ENCODE measurements around the gene EIF2B2. TPM values are rescaled to one million over a fixed set of nuclear protein-coding genes. Genes with fewer than 3 reads are reported as not detected.

EIF2B2 gene
- total RNA-seq, 4 donors from 2014 or later: 27.3 to 41.9 (median 35.5) TPM

GRCh38 chr14:75051556-75051899 is 48.8 kb downstream of the EIF2B2 start:
- intact Hi-C loops (cut with DNase I; ENCODE audit: low total_unique reads): no loop called here
- H3K27me3 ChIP-seq: no peaks in the 10 kb centered on the region
- TF ChIP-seq, protein P1, sequence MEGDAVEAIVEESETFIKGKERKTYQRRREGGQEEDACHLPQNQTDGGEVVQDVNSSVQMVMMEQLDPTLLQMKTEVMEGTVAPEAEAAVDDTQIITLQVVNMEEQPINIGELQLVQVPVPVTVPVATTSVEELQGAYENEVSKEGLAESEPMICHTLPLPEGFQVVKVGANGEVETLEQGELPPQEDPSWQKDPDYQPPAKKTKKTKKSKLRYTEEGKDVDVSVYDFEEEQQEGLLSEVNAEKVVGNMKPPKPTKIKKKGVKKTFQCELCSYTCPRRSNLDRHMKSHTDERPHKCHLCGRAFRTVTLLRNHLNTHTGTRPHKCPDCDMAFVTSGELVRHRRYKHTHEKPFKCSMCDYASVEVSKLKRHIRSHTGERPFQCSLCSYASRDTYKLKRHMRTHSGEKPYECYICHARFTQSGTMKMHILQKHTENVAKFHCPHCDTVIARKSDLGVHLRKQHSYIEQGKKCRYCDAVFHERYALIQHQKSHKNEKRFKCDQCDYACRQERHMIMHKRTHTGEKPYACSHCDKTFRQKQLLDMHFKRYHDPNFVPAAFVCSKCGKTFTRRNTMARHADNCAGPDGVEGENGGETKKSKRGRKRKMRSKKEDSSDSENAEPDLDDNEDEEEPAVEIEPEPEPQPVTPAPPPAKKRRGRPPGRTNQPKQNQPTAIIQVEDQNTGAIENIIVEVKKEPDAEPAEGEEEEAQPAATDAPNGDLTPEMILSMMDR (IDR thresholded peaks at IDR 0.05): no peak
- TF ChIP-seq POLR2A (IDR thresholded peaks at IDR 0.05): no peak
- peak overlapping the region; percentile 47 to 77 for H3K4me3 ChIP-seq
- peak overlapping the region; percentile 85 to 86 for H3K27ac ChIP-seq
- no peak for DNase-seq
- no peaks in the 10 kb centered on the region for H3K9me3 ChIP-seq
- H3K36me3 ChIP-seq: no peaks in the 10 kb centered on the region
- no peaks in the 10 kb centered on the region for H3K4me1 ChIP-seq

DNA sequence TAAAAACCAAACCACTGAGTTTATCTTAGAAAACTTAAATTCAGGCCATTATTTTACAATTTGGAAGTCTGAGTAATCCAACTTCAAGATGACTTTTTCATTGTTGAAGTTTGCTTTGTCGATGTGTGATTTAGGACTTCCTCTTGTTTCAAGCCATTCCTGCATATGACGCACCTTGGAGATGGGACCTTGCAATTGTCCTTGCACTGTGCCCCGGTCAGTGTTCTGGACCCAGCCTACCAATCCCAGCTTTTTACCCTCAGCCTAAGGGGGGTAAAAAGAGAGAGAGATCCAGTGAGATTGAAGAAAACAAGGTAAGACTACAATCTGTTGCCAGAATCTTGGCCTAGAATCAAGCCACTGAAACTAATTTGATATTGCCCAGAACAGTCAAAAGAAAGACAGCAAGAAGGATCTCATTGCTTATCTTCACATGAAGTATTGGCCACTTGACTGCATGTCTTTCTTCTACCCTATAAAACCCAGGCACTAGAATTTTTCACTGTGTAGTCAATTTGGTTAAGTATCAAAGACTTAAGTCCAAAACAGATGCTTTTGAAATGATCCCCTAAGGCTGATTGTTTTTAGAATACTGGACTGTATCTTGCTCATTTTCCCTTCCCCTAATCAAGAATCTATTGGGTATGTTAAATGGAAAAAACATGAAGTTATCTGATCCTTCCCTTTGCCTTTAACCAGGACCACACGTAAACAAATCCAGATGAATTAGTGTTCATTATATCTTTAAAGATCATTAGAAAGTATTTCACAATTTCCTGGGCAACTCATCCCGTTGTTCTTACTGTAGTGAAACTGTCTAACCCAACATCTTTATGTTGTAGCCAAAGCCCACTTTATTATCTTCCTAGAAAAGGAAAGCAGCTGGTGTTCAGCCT is 50.9 kb downstream of the EIF2B2 start:
- H3K36me3 ChIP-seq: no peaks in the 10 kb centered on the region
- peak overlapping the region in 1 of 2 donors; percentile 19 for H3K27ac ChIP-seq

DNA sequence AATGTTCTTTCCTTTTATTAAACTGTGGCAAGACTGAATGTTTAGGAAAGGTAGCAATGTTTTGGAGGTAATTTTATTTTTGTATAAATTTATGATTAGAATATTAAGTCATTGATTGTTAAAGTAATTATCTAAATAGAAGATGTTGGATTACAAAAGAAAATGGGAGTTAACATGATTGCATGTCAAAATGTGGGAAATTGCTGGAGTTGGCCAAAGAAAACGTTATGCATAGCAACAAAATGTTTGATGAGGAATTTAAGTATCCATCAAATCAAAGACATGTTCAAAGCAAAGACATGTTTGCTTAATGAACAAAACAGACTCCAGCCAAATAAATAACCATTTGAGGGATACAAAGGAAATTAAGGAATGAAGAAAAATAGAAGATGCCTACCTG is 51.7 kb downstream of the EIF2B2 start:
- intact Hi-C loops (cut with DNase I; ENCODE audit: low total_unique reads): no loop called here
- no peaks in the 10 kb centered on the region for H3K27me3 ChIP-seq

More for the DNA sequence above, 50.9 kb downstream of the EIF2B2 start:
- no peaks in the 10 kb centered on the region for H3K9me3 ChIP-seq
- H3K4me1 ChIP-seq: no peaks in the 10 kb centered on the region
- intact Hi-C loops (cut with DNase I; ENCODE audit: low total_unique reads): no loop called here
- H3K27me3 ChIP-seq: no peaks in the 10 kb centered on the region
- no peak for TF ChIP-seq POLR2A (IDR thresholded peaks at IDR 0.05)
- TF ChIP-seq, protein P1 (IDR thresholded peaks at IDR 0.05): no peak
- DNase-seq: no peak
- no peak overlapping the region for H3K4me3 ChIP-seq

GRCh38 chr14:75059642-75060041 is 56.9 kb downstream of the EIF2B2 start:
- Histone ChIP-seq H3K27me3 (no peaks in the 10 kb centered on the region), H3K4me3 (no peak overlapping the region), H3K9me3 (no peaks in the 10 kb centered on the region), H3K27ac (no peak overlapping the region), H3K4me1 (peaks cover 0 to 4% of the 10 kb centered on the region in 2 donors), H3K36me3 (no peaks in the 10 kb centered on the region)
- intact Hi-C loops (cut with DNase I; ENCODE audit: low total_unique reads): no loop called here
- TF ChIP-seq, protein P1 (IDR thresholded peaks at IDR 0.05): no peak
- TF ChIP-seq POLR2A (IDR thresholded peaks at IDR 0.05): no peak
- DNase-seq: no peak

More for the DNA sequence above, 51.7 kb downstream of the EIF2B2 start:
- Histone ChIP-seq H3K4me3 (no peak overlapping the region), H3K27ac (no peak overlapping the region), H3K36me3 (no peaks in the 10 kb centered on the region), H3K9me3 (no peaks in the 10 kb centered on the region), H3K4me1 (no peaks in the 10 kb centered on the region)
- no peak for TF ChIP-seq POLR2A (IDR thresholded peaks at IDR 0.05)
- TF ChIP-seq, protein P1 (IDR thresholded peaks at IDR 0.05): no peak
- DNase-seq: no peak

DNA sequence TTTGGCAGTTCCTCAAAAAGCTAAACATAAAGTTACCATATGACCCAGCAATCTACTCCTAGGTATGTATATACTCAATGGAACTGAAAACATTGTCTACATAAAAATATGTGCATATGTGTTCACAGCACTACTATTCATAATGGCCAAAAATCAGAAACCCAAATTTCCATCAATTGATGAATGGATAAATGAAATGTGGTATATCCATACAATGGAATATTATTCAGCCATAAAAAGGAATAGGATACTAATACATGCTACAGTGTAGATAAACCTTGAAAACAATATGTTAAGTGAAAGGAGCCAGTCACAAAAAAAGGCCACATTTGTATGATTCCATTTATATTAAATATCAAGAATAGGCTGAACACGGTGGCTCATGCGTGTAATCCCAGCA is 57.7 kb downstream of the EIF2B2 start:
- no peak overlapping the region for H3K27ac ChIP-seq
- H3K36me3 ChIP-seq: no peaks in the 10 kb centered on the region
- no peak overlapping the region for H3K4me3 ChIP-seq
- peaks cover 0 to 4% of the 10 kb centered on the region in 2 donors for H3K4me1 ChIP-seq
- no peaks in the 10 kb centered on the region for H3K9me3 ChIP-seq
- intact Hi-C loops (cut with DNase I; ENCODE audit: low total_unique reads): no loop called here
- DNase-seq: no peak
- TF ChIP-seq POLR2A (IDR thresholded peaks at IDR 0.05): no peak
- TF ChIP-seq, protein P1 (IDR thresholded peaks at IDR 0.05): no peak
- no peaks in the 10 kb centered on the region for H3K27me3 ChIP-seq

Data from uterus (tissue), 4 donors.